ENCODE results near the gene SLC35F6.

The SLC35F6 gene

DNA sequence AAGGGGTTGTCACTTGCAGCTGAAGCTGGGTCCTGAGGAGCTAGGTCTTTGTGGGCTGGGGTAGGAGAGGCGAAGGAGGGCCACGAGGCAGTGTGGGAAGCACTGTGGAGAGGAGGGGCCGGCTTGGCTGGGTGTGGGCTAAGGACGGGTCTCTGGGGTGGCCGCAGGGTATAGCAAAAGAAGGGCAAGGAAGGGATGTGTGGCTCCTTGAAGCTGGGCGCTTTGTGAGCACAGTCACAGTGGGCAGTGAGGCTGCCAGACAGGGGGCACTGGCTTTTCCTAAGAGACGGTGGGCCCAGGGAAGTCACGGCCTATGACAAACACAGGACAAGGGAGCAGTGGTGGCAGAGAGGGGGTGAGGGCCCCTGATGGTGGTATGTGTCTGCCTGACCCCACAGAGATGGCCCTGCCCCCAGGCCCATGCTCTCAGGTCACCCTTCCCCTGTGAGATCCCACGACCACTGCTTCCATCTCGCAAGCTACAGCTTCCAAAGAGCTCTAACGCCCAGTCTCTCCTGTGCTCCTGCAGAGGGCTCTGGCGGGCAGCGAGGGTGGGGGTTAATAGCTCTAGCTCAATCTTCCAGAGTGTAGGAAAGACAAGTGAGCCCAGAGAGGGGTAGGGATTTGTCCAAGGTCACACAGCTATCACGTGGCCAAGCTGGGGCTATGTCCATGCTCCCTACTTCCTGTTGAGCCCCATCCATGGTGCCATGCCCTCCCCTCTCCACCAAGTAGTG is 39.1 kb upstream of the SLC35F6 start:
- no peak for DNase-seq (ENCODE audit: low spot score)
- ChIA-PET POLR2A (ENCODE audit: low non-redundant PET) (no interaction called here), CTCF (interaction anchor here (0.5 kb wide), 1 partner anchor 791 kb away, joined by 3 read pairs; no protein-coding TSS in a partner anchor)
- H3K27ac ChIP-seq = peak overlapping the region; percentile 42
- TF ChIP-seq, protein P1, sequence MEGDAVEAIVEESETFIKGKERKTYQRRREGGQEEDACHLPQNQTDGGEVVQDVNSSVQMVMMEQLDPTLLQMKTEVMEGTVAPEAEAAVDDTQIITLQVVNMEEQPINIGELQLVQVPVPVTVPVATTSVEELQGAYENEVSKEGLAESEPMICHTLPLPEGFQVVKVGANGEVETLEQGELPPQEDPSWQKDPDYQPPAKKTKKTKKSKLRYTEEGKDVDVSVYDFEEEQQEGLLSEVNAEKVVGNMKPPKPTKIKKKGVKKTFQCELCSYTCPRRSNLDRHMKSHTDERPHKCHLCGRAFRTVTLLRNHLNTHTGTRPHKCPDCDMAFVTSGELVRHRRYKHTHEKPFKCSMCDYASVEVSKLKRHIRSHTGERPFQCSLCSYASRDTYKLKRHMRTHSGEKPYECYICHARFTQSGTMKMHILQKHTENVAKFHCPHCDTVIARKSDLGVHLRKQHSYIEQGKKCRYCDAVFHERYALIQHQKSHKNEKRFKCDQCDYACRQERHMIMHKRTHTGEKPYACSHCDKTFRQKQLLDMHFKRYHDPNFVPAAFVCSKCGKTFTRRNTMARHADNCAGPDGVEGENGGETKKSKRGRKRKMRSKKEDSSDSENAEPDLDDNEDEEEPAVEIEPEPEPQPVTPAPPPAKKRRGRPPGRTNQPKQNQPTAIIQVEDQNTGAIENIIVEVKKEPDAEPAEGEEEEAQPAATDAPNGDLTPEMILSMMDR (conservative IDR thresholded peaks at IDR 0.05; ENCODE audit: low read depth) = no peak

DNA sequence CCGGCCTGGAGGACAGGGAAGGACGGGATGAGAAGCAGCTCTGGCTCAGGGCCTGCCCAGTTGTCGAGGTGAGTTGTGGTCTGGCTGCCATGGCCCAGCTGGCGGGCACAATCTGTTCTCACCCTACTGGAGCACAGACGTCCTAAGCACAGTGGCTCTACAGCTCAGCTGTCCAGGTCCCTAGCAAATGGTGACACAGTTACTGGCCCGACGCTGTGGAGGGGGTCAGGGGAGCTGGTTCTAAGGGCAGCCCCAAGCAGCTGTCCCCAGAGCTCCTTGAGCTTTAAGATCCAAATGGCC is 38.6 kb upstream of the SLC35F6 start:
- ChIA-PET CTCF (interaction anchor here (0.5 kb wide), 1 partner anchor 791 kb away, joined by 3 read pairs; no protein-coding TSS in a partner anchor), POLR2A (ENCODE audit: low non-redundant PET) (no interaction called here)
- TF ChIP-seq, protein P1 (conservative IDR thresholded peaks at IDR 0.05; ENCODE audit: low read depth) = no peak
- H3K27ac ChIP-seq = no peak overlapping the region
- no peak for DNase-seq (ENCODE audit: low spot score)

DNA sequence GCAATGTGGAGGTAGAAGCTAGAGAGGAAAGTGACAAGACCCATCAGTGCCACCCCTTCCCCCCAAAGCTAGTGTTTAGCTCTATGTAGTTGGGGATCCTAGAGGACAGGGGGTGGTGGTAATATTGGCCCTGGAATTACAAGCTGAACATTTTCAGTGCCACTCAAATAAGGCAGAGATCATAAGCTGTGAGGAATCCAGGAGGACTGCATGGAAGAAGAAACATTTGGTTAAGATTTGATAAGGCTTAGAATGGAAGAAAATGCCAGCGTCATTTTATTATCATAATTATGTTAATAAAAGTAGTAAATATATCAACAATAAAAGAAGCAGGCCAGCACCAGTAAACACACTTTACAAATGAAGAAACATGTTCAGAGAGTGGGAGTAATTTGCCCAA is 37.9 kb upstream of the SLC35F6 start:
- no peak overlapping the region for H3K27ac ChIP-seq
- POLR2A ChIA-PET (ENCODE audit: low non-redundant PET) = no interaction called here

DNA sequence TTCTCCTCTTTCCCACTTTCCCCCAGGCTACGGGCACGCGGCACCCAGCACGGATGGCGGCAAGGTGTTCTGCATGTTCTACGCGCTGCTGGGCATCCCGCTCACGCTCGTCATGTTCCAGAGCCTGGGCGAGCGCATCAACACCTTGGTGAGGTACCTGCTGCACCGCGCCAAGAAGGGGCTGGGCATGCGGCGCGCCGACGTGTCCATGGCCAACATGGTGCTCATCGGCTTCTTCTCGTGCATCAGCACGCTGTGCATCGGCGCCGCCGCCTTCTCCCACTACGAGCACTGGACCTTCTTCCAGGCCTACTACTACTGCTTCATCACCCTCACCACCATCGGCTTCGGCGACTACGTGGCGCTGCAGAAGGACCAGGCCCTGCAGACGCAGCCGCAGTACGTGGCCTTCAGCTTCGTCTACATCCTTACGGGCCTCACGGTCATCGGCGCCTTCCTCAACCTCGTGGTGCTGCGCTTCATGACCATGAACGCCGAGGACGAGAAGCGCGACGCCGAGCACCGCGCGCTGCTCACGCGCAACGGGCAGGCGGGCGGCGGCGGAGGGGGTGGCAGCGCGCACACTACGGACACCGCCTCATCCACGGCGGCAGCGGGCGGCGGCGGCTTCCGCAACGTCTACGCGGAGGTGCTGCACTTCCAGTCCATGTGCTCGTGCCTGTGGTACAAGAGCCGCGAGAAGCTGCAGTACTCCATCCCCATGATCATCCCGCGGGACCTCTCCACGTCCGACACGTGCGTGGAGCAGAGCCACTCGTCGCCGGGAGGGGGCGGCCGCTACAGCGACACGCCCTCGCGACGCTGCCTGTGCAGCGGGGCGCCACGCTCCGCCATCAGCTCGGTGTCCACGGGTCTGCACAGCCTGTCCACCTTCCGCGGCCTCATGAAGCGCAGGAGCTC is 36.2 kb upstream of the SLC35F6 start:
- no peak for DNase-seq (ENCODE audit: low spot score)
- POLR2A ChIA-PET (ENCODE audit: low non-redundant PET) = no interaction called here
- no peak overlapping the region for H3K27ac ChIP-seq
- TF ChIP-seq, protein P1 (conservative IDR thresholded peaks at IDR 0.05; ENCODE audit: low read depth) = no peak; the same call in 1 of the 2 replicates
- CTCF ChIA-PET = interaction anchor here (0.6 to 1.3 kb wide), 2 partner anchors 12 to 31 kb away, joined by 3 read pairs; no protein-coding TSS in a partner anchor

More for the DNA sequence above, 37.9 kb upstream of the SLC35F6 start:
- CTCF ChIA-PET = no interaction called here
- TF ChIP-seq, protein P1 (conservative IDR thresholded peaks at IDR 0.05; ENCODE audit: low read depth) = no peak
- DNase-seq (ENCODE audit: low spot score) = no peak

DNA sequence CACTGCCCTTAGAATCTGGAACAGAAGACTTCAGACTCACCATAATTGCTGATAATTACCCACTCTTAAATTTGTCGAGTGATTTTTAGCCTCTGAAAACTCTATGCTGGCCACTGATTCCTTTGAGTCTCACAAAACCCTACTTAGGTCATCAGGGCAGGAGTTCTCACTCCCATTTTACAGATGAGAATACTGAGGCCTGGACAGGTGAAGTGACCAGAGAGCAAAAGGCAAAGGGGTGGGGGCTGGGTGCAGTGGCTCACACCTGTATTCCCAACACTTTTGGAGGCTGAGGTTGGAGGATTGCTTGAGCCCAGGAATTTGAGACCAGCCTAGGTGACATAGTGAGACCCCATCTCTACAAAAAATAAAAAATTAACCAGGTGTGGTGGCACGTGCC is 34.8 kb upstream of the SLC35F6 start:
- CTCF ChIA-PET = no interaction called here
- DNase-seq (ENCODE audit: low spot score) = no peak
- TF ChIP-seq, protein P1 (conservative IDR thresholded peaks at IDR 0.05; ENCODE audit: low read depth) = no peak
- POLR2A ChIA-PET (ENCODE audit: low non-redundant PET) = no interaction called here
- no peak overlapping the region for H3K27ac ChIP-seq

DNA sequence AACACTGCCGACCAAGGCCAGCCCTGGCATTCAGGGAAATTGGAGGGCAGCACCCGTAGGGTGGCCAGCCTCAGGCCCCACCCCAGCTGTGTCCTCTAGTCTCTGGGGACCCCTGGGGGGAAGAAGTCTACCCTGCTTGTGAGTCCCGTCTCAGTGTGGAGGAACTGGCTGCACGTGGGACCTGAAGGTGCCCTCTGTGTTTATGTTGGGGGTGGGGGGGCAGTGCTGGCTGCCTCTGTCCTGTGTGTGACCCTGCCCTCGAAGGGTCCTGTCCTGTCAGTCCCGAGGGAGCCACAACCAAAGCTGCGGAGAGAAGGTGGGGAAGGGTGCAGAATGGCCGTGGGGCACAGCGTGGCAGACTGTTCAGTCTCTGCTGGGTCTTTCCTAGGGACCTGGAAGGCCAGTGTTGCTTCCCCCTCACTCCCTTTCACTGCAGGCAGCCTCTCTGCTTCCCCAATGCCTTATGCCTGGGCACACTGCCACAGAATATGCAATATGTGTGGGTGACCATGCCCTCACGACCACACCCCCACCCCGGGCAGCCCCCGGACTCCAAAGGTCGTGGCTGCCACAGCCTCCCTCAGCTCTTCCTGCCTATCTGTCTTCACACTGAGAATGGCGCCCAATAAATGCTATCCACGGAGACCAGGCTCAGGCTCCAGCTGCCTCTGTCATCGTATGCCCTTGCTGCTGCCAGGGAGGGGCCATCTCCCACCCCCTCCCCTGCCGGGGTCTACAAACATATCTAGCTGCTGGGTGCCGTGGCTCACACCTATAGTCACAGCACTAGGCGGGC is 33.3 kb upstream of the SLC35F6 start:
- DNase-seq (ENCODE audit: low spot score) = no peak
- TF ChIP-seq, protein P1 (conservative IDR thresholded peaks at IDR 0.05; ENCODE audit: low read depth) = no peak
- no peak overlapping the region for H3K27ac ChIP-seq
- POLR2A ChIA-PET (ENCODE audit: low non-redundant PET) = interaction anchor here (0.6 kb wide), 1 partner anchor 22 kb away, joined by 3 read pairs; no protein-coding TSS in a partner anchor
- CTCF ChIA-PET = interaction anchor here (0.5 to 1.1 kb wide), 3 partner anchors 14 to 129 kb away, joined by 3 to 5 read pairs (median 3); no protein-coding TSS in a partner anchor

All from RWPE1 (cell line).